Measurements from ENCODE around the gene RAD23B. TPM values are rescaled to one million over a fixed set of nuclear protein-coding genes. Genes with fewer than 3 reads are reported as not detected.
A peak's percentile ranks its signal among the peaks of the same experiment; 100 is the strongest.

Gene RAD23B
- total and polyA plus RNA-seq, 2 of the 13 experiments (the other 11 are each of a cell fraction or from before 2014, with no cell fraction given), result 133 to 156 TPM

- TF ChIP-seq ZBTB37 (CRISPR knock-in tag; IDR thresholded peaks at IDR 0.05), result 0 out of 2 replicates have a peak, but pooled peaks have one; percentile 22
- TF ChIP-seq PHF21A (CRISPR knock-in tag; IDR thresholded peaks at IDR 0.05), result no peak
- peak; percentile 79 for TF ChIP-seq AGO2 (optimal IDR thresholded peaks at IDR 0.05; ENCODE audit: low read depth, low read length)
- TF ChIP-seq MNT (IDR thresholded peaks at IDR 0.05), result no peak
- TF ChIP-seq ARID4A (CRISPR knock-in tag; IDR thresholded peaks at IDR 0.05; ENCODE audit: borderline replicate concordance), result peak; percentile 40; the same call in 1 of the 2 replicates
- TF ChIP-seq ZNF891 (CRISPR knock-in tag; IDR thresholded peaks at IDR 0.05), result no peak
- no peak for TF ChIP-seq ZBTB14 (CRISPR knock-in tag; IDR thresholded peaks at IDR 0.05)
- TF ChIP-seq ZNF713 (CRISPR knock-in tag; IDR thresholded peaks at IDR 0.05), result no peak
- no peak for TF ChIP-seq AFF4 (CRISPR knock-in tag; IDR thresholded peaks at IDR 0.05)
- TF ChIP-seq NR3C1 (CRISPR knock-in tag; IDR thresholded peaks at IDR 0.05), result no peak
- no peak for TF ChIP-seq GLI4 (CRISPR knock-in tag; IDR thresholded peaks at IDR 0.05; ENCODE audit: borderline replicate concordance)
- no peak for TF ChIP-seq ZNF138 (CRISPR knock-in tag; IDR thresholded peaks at IDR 0.05; ENCODE audit: low read depth)
- TF ChIP-seq ZNF451 (CRISPR knock-in tag; IDR thresholded peaks at IDR 0.05), result no peak
- TF ChIP-seq ZFY (CRISPR knock-in tag; IDR thresholded peaks at IDR 0.05), result no peak
- no peak for TF ChIP-seq NFE2L2 (IDR thresholded peaks at IDR 0.05; ENCODE audit: low read length)
- no peak for TF ChIP-seq ZNF768 (CRISPR knock-in tag; IDR thresholded peaks at IDR 0.05)
Observed at GRCh38 chr9:107340920-107341632, 58.0 kb downstream of the RAD23B start (continued).

Measured in HepG2 (cell line).